Measurements from ENCODE around the gene ETV2. TPM values are rescaled to one million over a fixed set of nuclear protein-coding genes. Genes with fewer than 3 reads are reported as not detected.

ETV2 gene
- total and polyA plus RNA-seq, 2 donors (not counting 3 experiments of a cell fraction or from before 2014, with no cell fraction given) = 1.0 to 1.5 TPM

GRCh38 chr19:35675589-35676140, 34.1 kb downstream of the ETV2 start:
- Histone ChIP-seq H2AFZ (ENCODE audit: low read depth, low read length) (no peak overlapping the region), H4K20me1 (replicated peaks; ENCODE audit: control insufficient read depth, extremely low read depth, insufficient read depth, low read length) (no peaks in the 10 kb centered on the region), H3K9me1 (replicated peaks; ENCODE audit: control insufficient read depth, extremely low read depth, insufficient read depth, low read length) (no peaks in the 10 kb centered on the region), H3K9me3 (replicated peaks; ENCODE audit: control insufficient read depth, insufficient read depth, low read length) (no peaks in the 10 kb centered on the region), H3K79me2 (ENCODE audit: control insufficient read depth, insufficient read depth, low read length) (no peaks in the 10 kb centered on the region), H3K27ac (ENCODE audit: insufficient read depth, low read depth, low read length) (no peak overlapping the region), H3K27me3 (ENCODE audit: control insufficient read depth in 2 of 2, insufficient read depth in 2 of 2, low read length in 2 of 2) (peaks cover 2 to 4% of the 10 kb centered on the region in 2 experiments), H3K4me3 (replicated peaks in 1 of 3; ENCODE audit: insufficient read depth in 1 of 3, low read depth in 1 of 3, low read length in 3 of 3) (no peak overlapping the region), H3K4me1 (ENCODE audit: control insufficient read depth, extremely low read depth, insufficient read depth, low read length) (no peaks in the 10 kb centered on the region), H3K36me3 (ENCODE audit: control insufficient read depth in 2 of 2, extremely low read depth in 1 of 2, insufficient read depth in 2 of 2, low read length in 2 of 2) (no peaks in the 10 kb centered on the region), H3K9ac (replicated peaks; ENCODE audit: extremely low read depth, insufficient read depth, low read length) (no peak overlapping the region), H3K4me2 (ENCODE audit: insufficient read depth, low read length) (no peak overlapping the region)
- ChIA-PET CTCF (no interaction called here), POLR2A (no interaction called here)
- BruUV-seq (replicated peaks) = no TSS peak
- TF ChIP-seq FOS (IDR thresholded peaks at IDR 0.05; ENCODE audit: borderline replicate concordance, insufficient read depth, low read length) = no peak
- no peak for TF ChIP-seq POLR2AphosphoS5 (IDR thresholded peaks at IDR 0.05; ENCODE audit: insufficient read depth, low read depth, low read length)
- TF ChIP-seq EZH2 (IDR thresholded peaks at IDR 0.05; ENCODE audit: borderline replicate concordance, low read depth, low read length, severe bottlenecking) = no peak
- no peak for TF ChIP-seq GATA2 (IDR thresholded peaks at IDR 0.05; ENCODE audit: insufficient read depth, insufficient read length, low read depth, low read length)
- TF ChIP-seq MAX (IDR thresholded peaks at IDR 0.05; ENCODE audit: insufficient read depth, insufficient read length) = no peak
- no peak for DNase-seq (ENCODE audit: low read depth, low spot score)
- no peak for FAIRE-seq
- intact Hi-C loops (cut with micrococcal nuclease) = no loop called here
- dilution Hi-C loops (cut with MboI; ENCODE audit: extremely low pct_ligation_motif_present, low sequenced_read_pairs) = no loop called here

- CTCF ChIA-PET = interaction anchor here (1.3 kb wide), 1 partner anchor 12 kb away, joined by 3 read pairs; no protein-coding TSS in a partner anchor
- no peak overlapping the region for H3K4me3 ChIP-seq (replicated peaks in 1 of 3; ENCODE audit: insufficient read depth in 1 of 3, low read depth in 1 of 3, low read length in 3 of 3)
- H3K27me3 ChIP-seq (ENCODE audit: control insufficient read depth in 2 of 2, insufficient read depth in 2 of 2, low read length in 2 of 2) = no peaks in the 10 kb centered on the region
- no peak overlapping the region for H3K9ac ChIP-seq (replicated peaks; ENCODE audit: extremely low read depth, insufficient read depth, low read length)
- no peaks in the 10 kb centered on the region for H4K20me1 ChIP-seq (replicated peaks; ENCODE audit: control insufficient read depth, extremely low read depth, insufficient read depth, low read length)
- no peaks in the 10 kb centered on the region for H3K9me3 ChIP-seq (replicated peaks; ENCODE audit: control insufficient read depth, insufficient read depth, low read length)
- no peaks in the 10 kb centered on the region for H3K79me2 ChIP-seq (ENCODE audit: control insufficient read depth, insufficient read depth, low read length)
- no peak for FAIRE-seq
- TF ChIP-seq CTCF (IDR thresholded peaks at IDR 0.05; ENCODE audit: extremely low read depth in 1 of 2, insufficient read depth in 1 of 2, low read depth in 1 of 2, low read length in 2 of 2) (no peak), JUN (IDR thresholded peaks at IDR 0.05; ENCODE audit: borderline replicate concordance, insufficient read depth, insufficient read length, low read depth) (no peak), POLR2AphosphoS5 (IDR thresholded peaks at IDR 0.05; ENCODE audit: insufficient read depth, low read depth, low read length) (no peak), MAX (IDR thresholded peaks at IDR 0.05; ENCODE audit: insufficient read depth, insufficient read length) (no peak), EZH2 (IDR thresholded peaks at IDR 0.05; ENCODE audit: borderline replicate concordance, low read depth, low read length, severe bottlenecking) (no peak), FOS (IDR thresholded peaks at IDR 0.05; ENCODE audit: borderline replicate concordance, insufficient read depth, low read length) (no peak), POLR2A (IDR thresholded peaks at IDR 0.05; ENCODE audit: low read depth, low read length) (no peak), MYC (IDR thresholded peaks at IDR 0.05; ENCODE audit: low read depth, low read length) (no peak)
- DNase-seq (ENCODE audit: low read depth, low spot score) = no peak
- no peak overlapping the region for H2AFZ ChIP-seq (ENCODE audit: low read depth, low read length)
- POLR2A ChIA-PET = interaction anchor here (0.7 kb wide), 1 partner anchor 59 kb away, joined by 8 read pairs; the partner anchor contains the start of gene LIN37
- intact Hi-C loops (cut with micrococcal nuclease) (loop anchor here (5.0 kb wide), 1 partner anchor 143 kb away; the partner anchor contains the start of gene TMEM147), dilution Hi-C loops (cut with MboI; ENCODE audit: extremely low pct_ligation_motif_present, low sequenced_read_pairs) (no loop called here)
- no TSS peak for BruUV-seq (replicated peaks)
- no peaks in the 10 kb centered on the region for H3K4me1 ChIP-seq (ENCODE audit: control insufficient read depth, extremely low read depth, insufficient read depth, low read length)
- no peak overlapping the region for H3K27ac ChIP-seq (ENCODE audit: insufficient read depth, low read depth, low read length)
- H3K9me1 ChIP-seq (replicated peaks; ENCODE audit: control insufficient read depth, extremely low read depth, insufficient read depth, low read length) = no peaks in the 10 kb centered on the region
- H3K4me2 ChIP-seq (ENCODE audit: insufficient read depth, low read length) = no peak overlapping the region
- no peaks in the 10 kb centered on the region for H3K36me3 ChIP-seq (ENCODE audit: control insufficient read depth in 2 of 2, extremely low read depth in 1 of 2, insufficient read depth in 2 of 2, low read length in 2 of 2)
Observed at GRCh38 chr19:35689836-35690235, 48.3 kb downstream of the ETV2 start.
